Measurements from ENCODE around the gene MORN1. TPM values are rescaled to one million over a fixed set of nuclear protein-coding genes. Genes with fewer than 3 reads are reported as not detected.

Gene MORN1
- total and polyA plus RNA-seq, 10 of the 15 experiments (the other 5 are each of a cell fraction or from before 2014, with no cell fraction given): 0.76 to 7.9 (median 5.5) TPM

- TF ChIP-seq POLR2AphosphoS5 (IDR thresholded peaks at IDR 0.05; ENCODE audit: low read length) (no peak), BCL3 (IDR thresholded peaks at IDR 0.05; ENCODE audit: borderline replicate concordance, insufficient read depth, low read depth, low read length, poor library complexity, severe bottlenecking) (no peak), ZNF592 (IDR thresholded peaks at IDR 0.05) (no peak), SPI1 (IDR thresholded peaks at IDR 0.05; ENCODE audit: borderline replicate concordance, insufficient read depth, low read depth, low read length) (no peak), FOXM1 (IDR thresholded peaks at IDR 0.05; ENCODE audit: low read depth, low read length) (no peak), JUNB (IDR thresholded peaks at IDR 0.05) (no peak), E4F1 (IDR thresholded peaks at IDR 0.05; ENCODE audit: borderline replicate concordance, partially characterized antibody) (no peak), FOXK2 (IDR thresholded peaks at IDR 0.05) (no peak), PAX8 (IDR thresholded peaks at IDR 0.05) (no peak), POLR2A (IDR thresholded peaks at IDR 0.05; ENCODE audit: low read depth, low read length) (peak; percentile 76), RB1 (IDR thresholded peaks at IDR 0.05; ENCODE audit: borderline replicate concordance) (no peak), E2F4 (IDR thresholded peaks at IDR 0.05; ENCODE audit: low read depth, low read length) (no peak), RUNX3 (IDR thresholded peaks at IDR 0.05; ENCODE audit: low read length) (peak; percentile 87), CHD1 (IDR thresholded peaks at IDR 0.05; ENCODE audit: low read depth, low read length) (no peak), YY1 (IDR thresholded peaks at IDR 0.05; ENCODE audit: low read depth, low read length) (peak; percentile 83), ZBTB40 (IDR thresholded peaks at IDR 0.05; ENCODE audit: borderline replicate concordance) (no peak)
These were observed 3.1 kb downstream of the MORN1 start (continued) for GRCh38 chr1:2388004-2388913.

All from GM12878 (cell line).